Measurements from ENCODE around the gene GSTA2.
"Not testable (repeated sequence)": the region's sequence is repeated elsewhere in the genome, so short reads cannot be mapped to it uniquely, and the experiment has no call there.

Gene GSTA2

GRCh38 chr6:52786249-52786956 lies 23.1 kb upstream of the GSTA2 start:
- H3K4me1 ChIP-seq (ENCODE audit: control insufficient read depth, insufficient read depth, low read depth, low read length): no peaks in the 10 kb centered on the region
- H3K27me3 ChIP-seq (ENCODE audit: control insufficient read depth in 1 of 2, insufficient read depth in 1 of 2, low read length in 2 of 2): no peaks in the 10 kb centered on the region
- no peak overlapping the region for H2AFZ ChIP-seq (ENCODE audit: low read depth, low read length)
- H2BK5ac ChIP-seq (ENCODE audit: low read depth, low read length, poor library complexity, severe bottlenecking): no peak overlapping the region
- H2AK5ac ChIP-seq (ENCODE audit: low read length, severe bottlenecking): no peak overlapping the region
- H3K4ac ChIP-seq (ENCODE audit: low read depth in 1 of 2, low read length in 2 of 2): no peak overlapping the region
- no peak overlapping the region for H3K27ac ChIP-seq (ENCODE audit: low read length, poor library complexity, severe bottlenecking)
- no peak overlapping the region for H3K4me3 ChIP-seq (ENCODE audit: insufficient read depth in 1 of 2, low read depth in 1 of 2, low read length in 2 of 2)
- H3K14ac ChIP-seq (ENCODE audit: low read length in 2 of 2): no peak overlapping the region
- H3K23ac ChIP-seq (ENCODE audit: low read length in 2 of 2): no peak overlapping the region
- no peaks in the 10 kb centered on the region for H3K36me3 ChIP-seq (ENCODE audit: control insufficient read depth in 1 of 2, insufficient read depth in 2 of 2, low read depth in 1 of 2, low read length in 2 of 2)
- no peak overlapping the region for H3K4me2 ChIP-seq (ENCODE audit: low read length, poor library complexity, severe bottlenecking)
- H3K9ac ChIP-seq (ENCODE audit: low read length): no peak overlapping the region
- WGBS: 97% methylated on average over 24 of the region's 24 CpGs
- DNase-seq: no peak
- H4K8ac ChIP-seq (ENCODE audit: low read length): no peak overlapping the region
- no peak overlapping the region for H2BK12ac ChIP-seq (ENCODE audit: low read length in 2 of 2)
- no peak overlapping the region for H3K18ac ChIP-seq (ENCODE audit: low read depth in 1 of 2, low read length in 2 of 2)
- H2BK120ac ChIP-seq (ENCODE audit: low read depth, low read length): no peak overlapping the region
- H3K79me1 ChIP-seq (replicated peaks; ENCODE audit: low read length, poor library complexity, severe bottlenecking): no peaks in the 10 kb centered on the region
- H4K91ac ChIP-seq (ENCODE audit: low read length): no peak overlapping the region
- H2BK15ac ChIP-seq (ENCODE audit: low read depth, poor library complexity, severe bottlenecking): no peak overlapping the region
- H3K9me3 ChIP-seq (ENCODE audit: control insufficient read depth, low read length): no peaks in the 10 kb centered on the region

- not testable (repeated sequence) for H3K4ac ChIP-seq (ENCODE audit: low read depth in 1 of 2, low read length in 2 of 2); H3K14ac ChIP-seq (ENCODE audit: low read length in 2 of 2); H2BK12ac ChIP-seq (ENCODE audit: low read length in 2 of 2); H3K27me3 ChIP-seq (ENCODE audit: control insufficient read depth in 1 of 2, insufficient read depth in 1 of 2, low read length in 2 of 2); H3K27ac ChIP-seq (ENCODE audit: low read length, poor library complexity, severe bottlenecking); H3K9me3 ChIP-seq (ENCODE audit: control insufficient read depth, low read length); H3K23ac ChIP-seq (ENCODE audit: low read length in 2 of 2); H2BK5ac ChIP-seq (ENCODE audit: low read depth, low read length, poor library complexity, severe bottlenecking); H3K4me3 ChIP-seq (ENCODE audit: insufficient read depth in 1 of 2, low read depth in 1 of 2, low read length in 2 of 2); H3K18ac ChIP-seq (ENCODE audit: low read depth in 1 of 2, low read length in 2 of 2); H4K91ac ChIP-seq (ENCODE audit: low read length); DNase-seq; H3K4me1 ChIP-seq (ENCODE audit: control insufficient read depth, insufficient read depth, low read depth, low read length); H4K8ac ChIP-seq (ENCODE audit: low read length); H2BK120ac ChIP-seq (ENCODE audit: low read depth, low read length); H2BK15ac ChIP-seq (ENCODE audit: low read depth, poor library complexity, severe bottlenecking); H2AFZ ChIP-seq (ENCODE audit: low read depth, low read length); H3K9ac ChIP-seq (ENCODE audit: low read length); H3K36me3 ChIP-seq (ENCODE audit: control insufficient read depth in 1 of 2, insufficient read depth in 2 of 2, low read depth in 1 of 2, low read length in 2 of 2); H2AK5ac ChIP-seq (ENCODE audit: low read length, severe bottlenecking); H3K4me2 ChIP-seq (ENCODE audit: low read length, poor library complexity, severe bottlenecking); H3K79me1 ChIP-seq (replicated peaks; ENCODE audit: low read length, poor library complexity, severe bottlenecking)
- WGBS: 61% methylated on average over 1 of the region's 3 CpGs
These were observed 19.5 kb upstream of the GSTA2 start for GRCh38 chr6:52782696-52783274.

- H3K9me3 ChIP-seq (ENCODE audit: control insufficient read depth, low read length); H4K8ac ChIP-seq (ENCODE audit: low read length); H2BK5ac ChIP-seq (ENCODE audit: low read depth, low read length, poor library complexity, severe bottlenecking); H3K79me1 ChIP-seq (replicated peaks; ENCODE audit: low read length, poor library complexity, severe bottlenecking); H3K14ac ChIP-seq (ENCODE audit: low read length in 2 of 2); H2AFZ ChIP-seq (ENCODE audit: low read depth, low read length); H4K91ac ChIP-seq (ENCODE audit: low read length); H3K4me3 ChIP-seq (ENCODE audit: insufficient read depth in 1 of 2, low read depth in 1 of 2, low read length in 2 of 2); H3K27me3 ChIP-seq (ENCODE audit: control insufficient read depth in 1 of 2, insufficient read depth in 1 of 2, low read length in 2 of 2); H2BK15ac ChIP-seq (ENCODE audit: low read depth, poor library complexity, severe bottlenecking); H3K18ac ChIP-seq (ENCODE audit: low read depth in 1 of 2, low read length in 2 of 2); H3K4me2 ChIP-seq (ENCODE audit: low read length, poor library complexity, severe bottlenecking); H2AK5ac ChIP-seq (ENCODE audit: low read length, severe bottlenecking); H3K23ac ChIP-seq (ENCODE audit: low read length in 2 of 2); H3K27ac ChIP-seq (ENCODE audit: low read length, poor library complexity, severe bottlenecking); H3K4ac ChIP-seq (ENCODE audit: low read depth in 1 of 2, low read length in 2 of 2); H3K9ac ChIP-seq (ENCODE audit: low read length); H2BK12ac ChIP-seq (ENCODE audit: low read length in 2 of 2); H3K36me3 ChIP-seq (ENCODE audit: control insufficient read depth in 1 of 2, insufficient read depth in 2 of 2, low read depth in 1 of 2, low read length in 2 of 2); H2BK120ac ChIP-seq (ENCODE audit: low read depth, low read length); H3K4me1 ChIP-seq (ENCODE audit: control insufficient read depth, insufficient read depth, low read depth, low read length); DNase-seq: not testable (repeated sequence)
These were observed 18.9 kb upstream of the GSTA2 start for GRCh38 chr6:52782209-52782608.

GRCh38 chr6:52779237-52779636 lies 16.0 kb upstream of the GSTA2 start:
- no peak overlapping the region for H3K14ac ChIP-seq (ENCODE audit: low read length in 2 of 2)
- DNase-seq: no peak
- H3K4ac ChIP-seq (ENCODE audit: low read depth in 1 of 2, low read length in 2 of 2): no peak overlapping the region
- no peak overlapping the region for H3K4me2 ChIP-seq (ENCODE audit: low read length, poor library complexity, severe bottlenecking)
- H4K8ac ChIP-seq (ENCODE audit: low read length): no peak overlapping the region
- no peak overlapping the region for H3K4me3 ChIP-seq (ENCODE audit: insufficient read depth in 1 of 2, low read depth in 1 of 2, low read length in 2 of 2)
- H3K79me1 ChIP-seq (replicated peaks; ENCODE audit: low read length, poor library complexity, severe bottlenecking): no peaks in the 10 kb centered on the region
- no peaks in the 10 kb centered on the region for H3K36me3 ChIP-seq (ENCODE audit: control insufficient read depth in 1 of 2, insufficient read depth in 2 of 2, low read depth in 1 of 2, low read length in 2 of 2)
- H2BK15ac ChIP-seq (ENCODE audit: low read depth, poor library complexity, severe bottlenecking): no peak overlapping the region
- no peak overlapping the region for H3K18ac ChIP-seq (ENCODE audit: low read depth in 1 of 2, low read length in 2 of 2)
- H3K9me3 ChIP-seq (ENCODE audit: control insufficient read depth, low read length): no peaks in the 10 kb centered on the region
- no peak overlapping the region for H2BK12ac ChIP-seq (ENCODE audit: low read length in 2 of 2)
- H3K27me3 ChIP-seq (ENCODE audit: control insufficient read depth in 1 of 2, insufficient read depth in 1 of 2, low read length in 2 of 2): peaks cover 0 to 9% of the 10 kb centered on the region in 2 experiments
- H2AFZ ChIP-seq (ENCODE audit: low read depth, low read length): no peak overlapping the region
- WGBS: 81% methylated on average over 1 of the region's 1 CpG
- H2BK5ac ChIP-seq (ENCODE audit: low read depth, low read length, poor library complexity, severe bottlenecking): no peak overlapping the region
- no peak overlapping the region for H3K9ac ChIP-seq (ENCODE audit: low read length)
- no peak overlapping the region for H2AK5ac ChIP-seq (ENCODE audit: low read length, severe bottlenecking)
- no peak overlapping the region for H3K23ac ChIP-seq (ENCODE audit: low read length in 2 of 2)
- H2BK120ac ChIP-seq (ENCODE audit: low read depth, low read length): no peak overlapping the region
- no peak overlapping the region for H4K91ac ChIP-seq (ENCODE audit: low read length)
- H3K27ac ChIP-seq (ENCODE audit: low read length, poor library complexity, severe bottlenecking): no peak overlapping the region
- H3K4me1 ChIP-seq (ENCODE audit: control insufficient read depth, insufficient read depth, low read depth, low read length): no peaks in the 10 kb centered on the region

All from mesenchymal stem cell (in vitro differentiated cells and primary cell).